K562 (cell line): ENCODE measurements around the gene CCDC185. TPM values are rescaled to one million over a fixed set of nuclear protein-coding genes. Genes with fewer than 3 reads are reported as not detected.

ENCODE experiments used
- ATAC-seq: fragments of 200-7000 bp; cut with Tn5 transposase; 3 replicates; pipeline ENCODE4 v1.9.1; 2020; ENCODE audit warnings: moderate library complexity
- BruUV-seq: library from RNA; stranded (reverse); fragments of 400-500 nt; replicated peaks from 2 replicates; lab custom pipeline; 2021; lab: Mats Ljungman, UMichigan
- CTCF ChIA-PET: fragments of 300-600 bp; formaldehyde crosslinking; extraction: SDS; loops from one replicate; lab custom pipeline; 2021; ENCODE audit warnings: low intra/inter-chr PET ratio; lab: Yijun Ruan, JAX
- POLR2A ChIA-PET: fragments of 300-600, 350-650 bp; sonication (Branson Sonifier 250); formaldehyde crosslinking; extraction: SDS; loops from one replicate; lab custom pipeline; 2021; ENCODE audit warnings: antibody characterized with exemption, inconsistent platforms; lab: Yijun Ruan, JAX
- DNase-seq, 4 experiments: peaks; one replicate each; pipeline versions ENCODE4 v3.0.0 to v3.0.0-alpha.2; 2011 to 2018; ENCODE audit warnings: low spot score in 3 of 4, mixed read lengths in 3 of 4; ENCODE audit errors: extremely low read depth in 1 of 4
- FAIRE-seq: peaks from 2 replicates; lab custom pipeline; 2011; peaks lifted over from hg19 to GRCh38; lab: Jason Lieb, UNC
- H2AFZ ChIP-seq: 2 replicates; pipeline ENCODE4 v1.6.0; 2011; ENCODE audit warnings: low read depth, low read length, control low read depth, inconsistent platforms
- H3K27ac ChIP-seq: fragments of 200-600 bp; 3 replicates; pipeline ENCODE4 v1.8.0; 2011; ENCODE audit warnings: low read depth, mild to moderate bottlenecking, control low read depth, inconsistent platforms, low read length, moderate library complexity, mixed read lengths; ENCODE audit errors: extremely low read depth
- H3K27me3 ChIP-seq, 2 experiments: fragments of 300-600 bp in 1 of 2; 2 replicates in 1 of 2; 3 replicates in 1 of 2; pipeline versions ENCODE4 v1.6.0 to v1.8.0; 2011; ENCODE audit warnings: inconsistent platforms in 2 of 2, low read length in 2 of 2, mild to moderate bottlenecking in 1 of 2, mixed read lengths in 1 of 2, moderate library complexity in 1 of 2; ENCODE audit not compliant: control insufficient read depth in 2 of 2, insufficient read depth in 2 of 2
- H3K36me3 ChIP-seq: fragments of 300-600 bp; 3 replicates; pipeline ENCODE4 v1.8.0; 2011; ENCODE audit warnings: mild to moderate bottlenecking, low read length, inconsistent platforms; ENCODE audit not compliant: control insufficient read depth, insufficient read depth
- H3K4me1 ChIP-seq, 2 experiments: fragments of 200-600 bp in 1 of 2; replicated peaks in 1 of 2; 2 replicates in 1 of 2; 3 replicates in 1 of 2; pipeline versions ENCODE4 v1.5.1 to v1.8.0; 2011; ENCODE audit warnings: inconsistent platforms in 2 of 2, low read length in 2 of 2, mild to moderate bottlenecking in 1 of 2, mixed read lengths in 1 of 2, moderate library complexity in 1 of 2; ENCODE audit not compliant: control insufficient read depth in 2 of 2, insufficient read depth in 2 of 2
- H3K4me2 ChIP-seq: 2 replicates; pipeline ENCODE4 v1.6.1; 2011; ENCODE audit warnings: low read length, control low read depth, inconsistent platforms, mixed read lengths; ENCODE audit not compliant: insufficient read depth
- H3K4me3 ChIP-seq: fragments of 200-600 bp; sonication (generic), shearing (Covaris generic); 2 replicates; pipeline ENCODE4 v1.5.1; 2016; ENCODE audit warnings: control low read depth, inconsistent platforms
- H3K79me2 ChIP-seq: fragments of 200-600 bp; 3 replicates; pipeline ENCODE4 v1.8.0; 2011; ENCODE audit warnings: low read length, inconsistent platforms; ENCODE audit not compliant: control insufficient read depth, insufficient read depth
- H3K9ac ChIP-seq, 2 experiments: 2 replicates each; pipeline versions ENCODE4 v1.6.0 to v1.6.1; 2011; ENCODE audit warnings: low read depth in 2 of 2, low read length in 2 of 2, control low read depth in 1 of 2, inconsistent platforms in 1 of 2, mild to moderate bottlenecking in 1 of 2, mixed read lengths in 1 of 2; ENCODE audit not compliant: insufficient read depth in 1 of 2
- H3K9me1 ChIP-seq: one replicate; pipeline ENCODE4 v1.6.0; 2011; ENCODE audit warnings: inconsistent platforms, mild to moderate bottlenecking, low read length, moderate library complexity; ENCODE audit not compliant: control insufficient read depth, insufficient read depth
- H3K9me3 ChIP-seq: replicated peaks from 2 replicates; pipeline ENCODE4 v1.5.1; 2011; ENCODE audit warnings: low read depth, low read length, inconsistent platforms; ENCODE audit not compliant: control insufficient read depth, insufficient read depth
- H4K20me1 ChIP-seq: replicated peaks from 2 replicates; pipeline ENCODE4 v1.6.1; 2011; ENCODE audit warnings: low read length, inconsistent platforms, mixed read lengths; ENCODE audit not compliant: control insufficient read depth, insufficient read depth
- ATF7 ChIP-seq: fragments of 450-650 bp; IDR thresholded peaks from 2 replicates; pipeline ENCODE4 v1.7.1; 2014; ENCODE audit warnings: mild to moderate bottlenecking, moderate library complexity
- MAZ ChIP-seq, 2 experiments: fragments of 450-650 bp in 1 of 2; sonication (generic) in 1 of 2; formaldehyde crosslinking; IDR thresholded peaks in 1 of 2; conservative IDR thresholded peaks in 1 of 2; 2 replicates each; pipeline versions ENCODE4 v1.4.0 to v1.5.0; 2020; ENCODE audit warnings: mild to moderate bottlenecking in 1 of 2, missing genetic modification reagents in 1 of 2
- PRMT5 ChIP-seq: sonication (generic); formaldehyde crosslinking; IDR thresholded peaks from 2 replicates; pipeline ENCODE4 v1.5.0; 2020; ENCODE audit warnings: missing genetic modification reagents
- RBM25 ChIP-seq: fragments of 200-400 bp; formaldehyde crosslinking; IDR thresholded peaks from 2 replicates; pipeline ENCODE4 v1.6.1; 2018; ENCODE audit warnings: low read length, low read depth, moderate library complexity; ENCODE audit not compliant: severe bottlenecking
- RREB1 ChIP-seq: fragments of 250-450 bp; sonication (Bioruptor Pico); IDR thresholded peaks from 2 replicates; pipeline ENCODE4 v1.4.0; 2020
- SP1 ChIP-seq: sonication (generic); formaldehyde crosslinking; IDR thresholded peaks from 2 replicates; pipeline ENCODE4 v1.8.1; 2022; ENCODE audit warnings: mild to moderate bottlenecking, missing genetic modification reagents
- ZNF444 ChIP-seq: fragments of 250-450 bp; sonication (Bioruptor Pico); IDR thresholded peaks from 2 replicates; pipeline ENCODE4 v1.4.0; 2020; ENCODE audit warnings: mild to moderate bottlenecking, moderate library complexity
- WGBS: fragments of 100-300 bp; shearing (Covaris generic); methylation state at CpG from one replicate; pipeline ENCODE4 v1.1.6; 2016; ENCODE audit warnings: low coverage, mixed read lengths; ENCODE audit not compliant: insufficient coverage; ENCODE audit errors: missing lambda C conversion rate; 5-methylcytosine and 5-hydroxymethylcytosine counted together
- in situ Hi-C: fragments of 300-500 bp; cut with MboI; formaldehyde crosslinking; loops from 4 replicates; pipeline ENCODE4 v1.15.0; 2018; ENCODE audit warnings: inconsistent platforms, mixed read lengths
- intact Hi-C: fragments of 100-400 bp; cut with micrococcal nuclease; formaldehyde crosslinking; loops from 2 replicates; pipeline ENCODE4 v1.14.2; 2022
- polyA plus RNA-seq, 8 experiments: library from polyadenylated mRNA; depleted of rRNA in 4 of 8; stranded (reverse) in 5 of 8; unstranded in 3 of 8; fragments of >200 nt; fragmentation: Nextera tagmentation in 2 of 8; fragmentation: Illumina TruSeq in 1 of 8; extraction: Ambion mirVana in 2 of 8; extraction: Trizol in 1 of 8; gene quantifications; 2 replicates each; pipeline versions ENCODE4 v1.2.1 to v1.2.3, GENCODE V29; 2011 to 2014; ENCODE audit warnings: inconsistent platforms in 1 of 8, missing spikeins in 1 of 8
- total RNA-seq, 7 experiments: library from RNA; depleted of rRNA in 6 of 7; stranded (reverse); fragments of >200 nt in 6 of 7; fragmentation: Illumina TruSeq in 2 of 7; extraction: Trizol in 2 of 7; gene quantifications; 2 replicates each; pipeline versions ENCODE4 v1.2.1 to v1.2.3, GENCODE V29; 2011 to 2021; ENCODE audit warnings: low replicate concordance in 1 of 7
- TF ChIP-seq, protein P1 (sequence below), 3 experiments: IDR thresholded peaks in 2 of 3; conservative IDR thresholded peaks in 1 of 3; 2 replicates each; pipeline ENCODE4 v1.5.1; 2011 to 2012; ENCODE audit warnings: low read length in 3 of 3, mild to moderate bottlenecking in 3 of 3, control low read depth in 2 of 3, improper control_type of control experiment in 1 of 3, inconsistent platforms in 1 of 3, low read depth in 1 of 3, mixed read lengths in 1 of 3, moderate library complexity in 1 of 3; ENCODE audit not compliant: insufficient read depth in 2 of 3
- TF ChIP-seq, protein P2 (sequence below), 2 experiments: IDR thresholded peaks; 2 replicates each; pipeline ENCODE4 v1.6.1; 2012; ENCODE audit warnings: improper control_type of control experiment in 2 of 2, low read depth in 2 of 2, low read length in 2 of 2, borderline replicate concordance in 1 of 2

The CCDC185 gene
- total and polyA plus RNA-seq, 9 of the 15 experiments (the other 6 are each of a cell fraction or from before 2014, with no cell fraction given) = not detected

DNA sequence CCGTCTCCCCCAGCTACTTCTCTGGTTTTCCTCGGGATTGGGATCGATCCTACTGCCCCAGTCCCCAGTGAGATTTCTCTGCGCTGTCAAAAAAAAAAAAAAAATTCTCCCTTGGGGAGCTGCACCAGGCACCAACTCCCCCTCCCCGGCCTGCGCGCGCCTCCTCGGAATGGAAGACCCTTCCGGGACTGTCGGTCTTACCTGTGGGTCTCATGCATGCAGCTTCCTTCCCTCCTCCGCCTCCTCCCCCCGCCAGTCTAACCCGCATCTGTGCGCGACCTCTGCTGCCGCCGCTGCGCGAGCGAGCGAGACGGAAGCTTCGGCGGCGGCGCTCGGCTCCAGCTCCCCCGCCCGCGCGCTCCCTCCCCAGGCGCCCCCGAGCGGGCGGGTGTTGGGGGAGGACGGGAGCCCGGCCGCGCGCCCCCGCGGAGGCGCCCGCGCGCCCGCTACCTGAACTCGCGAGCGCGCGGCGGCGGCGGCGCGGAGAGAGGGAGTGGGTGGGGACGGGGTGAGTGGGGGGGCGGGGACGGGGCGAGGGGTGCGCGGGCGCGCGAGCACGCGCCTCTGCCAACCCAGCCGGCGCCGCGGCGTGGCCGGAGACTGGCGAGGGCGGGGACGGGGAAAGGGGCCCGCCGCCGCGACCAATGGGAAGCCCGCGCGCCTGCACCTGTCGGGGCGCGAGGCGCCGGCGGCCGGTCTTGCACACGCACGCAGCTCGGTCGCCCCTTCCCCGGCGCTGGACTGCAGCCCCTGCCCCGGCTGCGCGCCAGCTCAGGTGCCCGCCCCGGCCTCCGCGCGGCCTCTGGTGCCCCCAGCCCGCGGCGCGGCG, 29.1 kb upstream of the CCDC185 start, which contains the start of gene SUSD4:
SUSD4 (minus strand) TSS at position 321 of the 829 bp plus-strand sequence. CDS start 751 bp downstream, outside the sequence.
- H3K79me2 ChIP-seq = no peaks in the 10 kb centered on the region
- no peaks in the 10 kb centered on the region for H4K20me1 ChIP-seq
- ChIA-PET POLR2A (interaction anchor here (1.2 kb wide), 1 partner anchor 50 kb away, joined by 5 read pairs; no protein-coding TSS in a partner anchor), CTCF (no interaction called here)
- in situ Hi-C loops (no loop called here), intact Hi-C loops (no loop called here)
- peak within 1 kb of the TSS; percentile 55 for H3K4me2 ChIP-seq
- BruUV-seq = no TSS peak
- FAIRE-seq (no peak), DNase-seq (peak; percentile 72 to 89 (median 78)), ATAC-seq (peak; percentile 96)
- H3K9me1 ChIP-seq = no peaks in the 10 kb centered on the region
- H3K9me3 ChIP-seq = no peaks in the 10 kb centered on the region
- no peaks in the 10 kb centered on the region for H3K36me3 ChIP-seq
- peak within 1 kb of the TSS; percentile 40 for H3K4me3 ChIP-seq
- H3K27me3 ChIP-seq = peaks cover 26 to 28% of the 10 kb centered on the region in 2 experiments
- no peak within 1 kb of the TSS for H3K27ac ChIP-seq
- peak within 1 kb of the TSS in 1 of 2 experiments; percentile 78; a peak in 1 of 4 replicates for H3K9ac ChIP-seq
- H2AFZ ChIP-seq = no peak within 1 kb of the TSS
- H3K4me1 ChIP-seq = peaks cover 0 to 23% of the 10 kb centered on the region in 2 experiments; a peak in 3 of 5 replicates
- 4% methylated on average over 33 of the region's 111 CpGs for WGBS
- no peak for TF ChIP-seq SP1 (CRISPR knock-in tag)
- TF ChIP-seq MAZ (CRISPR knock-in tag; conservative IDR thresholded peaks at IDR 0.05 in 1 of 2, IDR thresholded peaks at IDR 0.05 in 1 of 2) = peak; percentile 29 to 60; a peak in 2 of 4 replicates
- TF ChIP-seq ZNF444 (CRISPR knock-in tag) = no peak
- TF ChIP-seq PRMT5 (CRISPR knock-in tag) = no peak
- TF ChIP-seq, protein P1, sequence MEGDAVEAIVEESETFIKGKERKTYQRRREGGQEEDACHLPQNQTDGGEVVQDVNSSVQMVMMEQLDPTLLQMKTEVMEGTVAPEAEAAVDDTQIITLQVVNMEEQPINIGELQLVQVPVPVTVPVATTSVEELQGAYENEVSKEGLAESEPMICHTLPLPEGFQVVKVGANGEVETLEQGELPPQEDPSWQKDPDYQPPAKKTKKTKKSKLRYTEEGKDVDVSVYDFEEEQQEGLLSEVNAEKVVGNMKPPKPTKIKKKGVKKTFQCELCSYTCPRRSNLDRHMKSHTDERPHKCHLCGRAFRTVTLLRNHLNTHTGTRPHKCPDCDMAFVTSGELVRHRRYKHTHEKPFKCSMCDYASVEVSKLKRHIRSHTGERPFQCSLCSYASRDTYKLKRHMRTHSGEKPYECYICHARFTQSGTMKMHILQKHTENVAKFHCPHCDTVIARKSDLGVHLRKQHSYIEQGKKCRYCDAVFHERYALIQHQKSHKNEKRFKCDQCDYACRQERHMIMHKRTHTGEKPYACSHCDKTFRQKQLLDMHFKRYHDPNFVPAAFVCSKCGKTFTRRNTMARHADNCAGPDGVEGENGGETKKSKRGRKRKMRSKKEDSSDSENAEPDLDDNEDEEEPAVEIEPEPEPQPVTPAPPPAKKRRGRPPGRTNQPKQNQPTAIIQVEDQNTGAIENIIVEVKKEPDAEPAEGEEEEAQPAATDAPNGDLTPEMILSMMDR (IDR thresholded peaks at IDR 0.05 in 2 of 3, conservative IDR thresholded peaks at IDR 0.05 in 1 of 3; ENCODE audit: insufficient read depth in 2 of 3, low read depth in 1 of 3, low read length in 3 of 3) = 0 out of 6 replicates have a peak, but pooled peaks of 2 of the 3 experiments have one; percentile 3 to 21
- TF ChIP-seq, protein P2, sequence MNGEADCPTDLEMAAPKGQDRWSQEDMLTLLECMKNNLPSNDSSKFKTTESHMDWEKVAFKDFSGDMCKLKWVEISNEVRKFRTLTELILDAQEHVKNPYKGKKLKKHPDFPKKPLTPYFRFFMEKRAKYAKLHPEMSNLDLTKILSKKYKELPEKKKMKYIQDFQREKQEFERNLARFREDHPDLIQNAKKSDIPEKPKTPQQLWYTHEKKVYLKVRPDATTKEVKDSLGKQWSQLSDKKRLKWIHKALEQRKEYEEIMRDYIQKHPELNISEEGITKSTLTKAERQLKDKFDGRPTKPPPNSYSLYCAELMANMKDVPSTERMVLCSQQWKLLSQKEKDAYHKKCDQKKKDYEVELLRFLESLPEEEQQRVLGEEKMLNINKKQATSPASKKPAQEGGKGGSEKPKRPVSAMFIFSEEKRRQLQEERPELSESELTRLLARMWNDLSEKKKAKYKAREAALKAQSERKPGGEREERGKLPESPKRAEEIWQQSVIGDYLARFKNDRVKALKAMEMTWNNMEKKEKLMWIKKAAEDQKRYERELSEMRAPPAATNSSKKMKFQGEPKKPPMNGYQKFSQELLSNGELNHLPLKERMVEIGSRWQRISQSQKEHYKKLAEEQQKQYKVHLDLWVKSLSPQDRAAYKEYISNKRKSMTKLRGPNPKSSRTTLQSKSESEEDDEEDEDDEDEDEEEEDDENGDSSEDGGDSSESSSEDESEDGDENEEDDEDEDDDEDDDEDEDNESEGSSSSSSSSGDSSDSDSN (IDR thresholded peaks at IDR 0.05; ENCODE audit: borderline replicate concordance in 1 of 2, low read depth in 2 of 2, low read length in 2 of 2) = 0 out of 4 replicates have a peak, but pooled peaks of 1 of the 2 experiments have one; percentile 48
- TF ChIP-seq RBM25 = peak; percentile 42
- no peak for TF ChIP-seq ATF7
- no peak for TF ChIP-seq RREB1 (CRISPR knock-in tag)
